Esophagus squamous epithelium (tissue), 5 donors: ENCODE measurements around the gene F11R. TPM values are rescaled to one million over a fixed set of nuclear protein-coding genes. Genes with fewer than 3 reads are reported as not detected.
"Not testable (repeated sequence)": the region's sequence is repeated elsewhere in the genome, so short reads cannot be mapped to it uniquely, and the experiment has no call there.

ENCODE experiments used
- DNase-seq: peaks from one replicate; lab custom pipeline; 2025; lab: John Stamatoyannopoulos, UW
- H3K27ac ChIP-seq, 4 donors: fragments of 200-600 bp; sonication (generic); one replicate each; pipeline ENCODE4 v1.5.1; 2016 to 2019; ENCODE audit warnings: mild to moderate bottlenecking in 1 of 4
- H3K27me3 ChIP-seq, 4 donors: fragments of 200-600 bp; sonication (generic); 1 replicate in 3 of 4; 2 replicates in 1 of 4; pipeline versions ENCODE4 v1.5.1 to v1.6.0; 2017 to 2021; ENCODE audit warnings: antibody characterized with exemption in 1 of 4
- H3K36me3 ChIP-seq, 3 donors: fragments of 200-600 bp; sonication (generic); one replicate each; pipeline ENCODE4 v1.5.1; 2016 to 2019
- H3K4me1 ChIP-seq, 3 donors: fragments of 200-600 bp; sonication (generic); one replicate each; pipeline ENCODE4 v1.5.1; 2017 to 2019
- H3K4me3 ChIP-seq, 4 donors: fragments of 200-600 bp; sonication (generic); 1 replicate in 3 of 4; 2 replicates in 1 of 4; pipeline ENCODE4 v1.5.1; 2016 to 2019; ENCODE audit warnings: mild to moderate bottlenecking in 2 of 4, moderate library complexity in 1 of 4
- H3K9me3 ChIP-seq, 3 donors: fragments of 200-600 bp; sonication (generic); one replicate each; pipeline ENCODE4 v1.5.1; 2016 to 2019
- POLR2A ChIP-seq, 4 donors: fragments of 450-650 bp; IDR thresholded peaks; one replicate each; pipeline ENCODE4 v1.6.1; 2017; ENCODE audit warnings: antibody characterized with exemption in 4 of 4, mild to moderate bottlenecking in 4 of 4, moderate library complexity in 3 of 4
- whole genome bisulfite sequencing, 2 donors: methylation state at CpG; one replicate each; pipeline ENCODE4 v1.1.5; 2018; 5-methylcytosine and 5-hydroxymethylcytosine counted together
- intact Hi-C: fragments of 100-400 bp; cut with DNase I; formaldehyde crosslinking; loops from one replicate; pipeline ENCODE4 v1.15.0; 2022
- total RNA-seq, 4 donors: library from RNA; depleted of rRNA; stranded (reverse); fragments of >200 nt; gene quantifications; one replicate each; pipeline ENCODE4 v1.1.0, GENCODE V29; 2016
- TF ChIP-seq, protein P1 (sequence below), 6 experiments: fragments of 450-650 bp in 4 of 6; fragments of 200-600 bp in 2 of 6; sonication (generic) in 2 of 6; IDR thresholded peaks; one replicate each; pipeline ENCODE4 v1.5.1; 2016 to 2019; ENCODE audit warnings: antibody characterized with exemption in 6 of 6, mild to moderate bottlenecking in 4 of 6, moderate library complexity in 4 of 6
- donor health status: DM: yes; HTN: yes; CAD: no.

The F11R gene
- total RNA-seq, 4 donors from 2014 or later: 84.9 to 108 (median 94.2) TPM

DNA sequence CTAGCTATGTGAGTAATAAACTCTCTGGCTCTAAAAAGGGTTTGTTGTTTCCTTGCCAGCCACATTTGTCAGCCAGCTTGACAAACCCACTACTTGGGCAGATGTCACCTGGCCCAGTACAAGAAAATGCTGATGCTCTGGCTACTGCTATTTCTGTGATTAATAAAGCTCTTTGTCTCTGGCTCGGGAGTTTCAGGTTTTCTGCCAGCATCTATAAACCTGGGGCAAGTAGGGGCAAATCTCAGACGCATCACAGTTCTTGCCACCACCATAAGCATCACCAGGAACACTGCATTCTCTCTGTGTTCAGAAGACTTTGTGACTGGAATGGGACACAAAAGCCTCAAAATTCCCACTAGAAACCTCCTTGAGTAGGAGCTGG lies 68.8 kb downstream of the F11R start:
- peaks cover 0 to 6% (median 0%) of the 10 kb centered on the region in 4 donors for H3K27me3 ChIP-seq
- no peak overlapping the region for H3K4me3 ChIP-seq
- TF ChIP-seq, protein P1, sequence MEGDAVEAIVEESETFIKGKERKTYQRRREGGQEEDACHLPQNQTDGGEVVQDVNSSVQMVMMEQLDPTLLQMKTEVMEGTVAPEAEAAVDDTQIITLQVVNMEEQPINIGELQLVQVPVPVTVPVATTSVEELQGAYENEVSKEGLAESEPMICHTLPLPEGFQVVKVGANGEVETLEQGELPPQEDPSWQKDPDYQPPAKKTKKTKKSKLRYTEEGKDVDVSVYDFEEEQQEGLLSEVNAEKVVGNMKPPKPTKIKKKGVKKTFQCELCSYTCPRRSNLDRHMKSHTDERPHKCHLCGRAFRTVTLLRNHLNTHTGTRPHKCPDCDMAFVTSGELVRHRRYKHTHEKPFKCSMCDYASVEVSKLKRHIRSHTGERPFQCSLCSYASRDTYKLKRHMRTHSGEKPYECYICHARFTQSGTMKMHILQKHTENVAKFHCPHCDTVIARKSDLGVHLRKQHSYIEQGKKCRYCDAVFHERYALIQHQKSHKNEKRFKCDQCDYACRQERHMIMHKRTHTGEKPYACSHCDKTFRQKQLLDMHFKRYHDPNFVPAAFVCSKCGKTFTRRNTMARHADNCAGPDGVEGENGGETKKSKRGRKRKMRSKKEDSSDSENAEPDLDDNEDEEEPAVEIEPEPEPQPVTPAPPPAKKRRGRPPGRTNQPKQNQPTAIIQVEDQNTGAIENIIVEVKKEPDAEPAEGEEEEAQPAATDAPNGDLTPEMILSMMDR (IDR thresholded peaks at IDR 0.05): no peak
- TF ChIP-seq POLR2A (IDR thresholded peaks at IDR 0.05): no peak
- H3K4me1 ChIP-seq: peaks cover 10 to 35% (median 14%) of the 10 kb centered on the region in 3 donors
- DNase-seq: no peak
- no peaks in the 10 kb centered on the region for H3K36me3 ChIP-seq
- peak overlapping the region; percentile 73 to 86 (median 74) for H3K27ac ChIP-seq
- intact Hi-C loops: loop anchor here (10.0 kb wide), 2 partner anchors 117 to 277 kb away; no protein-coding TSS in a partner anchor
- WGBS, 2 donors: 36 to 44% methylated on average over 2 of the region's 2 CpGs
- H3K9me3 ChIP-seq: no peaks in the 10 kb centered on the region

DNA sequence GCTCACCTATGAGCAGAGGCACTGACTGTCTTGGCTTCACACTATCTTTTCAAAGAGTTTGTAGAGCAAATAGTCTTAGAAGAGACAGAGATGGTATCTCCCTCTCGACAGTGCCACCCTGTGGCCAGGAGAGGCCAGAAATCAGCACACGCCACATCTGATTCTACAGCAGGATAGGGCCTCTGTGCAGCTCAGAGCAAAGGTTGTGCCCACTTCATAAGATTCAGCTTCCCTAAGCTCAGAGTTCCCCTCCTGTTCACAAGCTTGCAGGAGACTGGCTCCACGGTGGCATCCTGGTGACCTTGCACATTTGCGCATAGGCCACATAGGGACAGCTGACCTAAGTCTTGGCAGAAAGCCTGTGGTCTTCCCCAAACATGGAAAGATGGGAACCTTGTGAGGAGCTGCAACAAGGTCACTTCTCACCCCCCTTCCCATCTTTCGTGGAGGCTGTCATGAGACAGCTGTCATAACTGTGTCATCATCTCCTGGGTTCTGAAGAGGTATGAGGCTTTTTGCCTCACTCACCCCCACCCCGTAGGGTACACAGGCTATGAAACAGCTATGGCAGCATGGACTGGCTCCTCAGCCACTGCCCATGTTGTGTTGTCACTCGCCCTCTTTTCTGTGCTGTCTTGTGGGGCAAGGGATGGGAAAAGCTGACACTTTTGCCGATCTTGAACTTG lies 69.4 kb downstream of the F11R start:
- H3K27me3 ChIP-seq: peaks cover 0 to 6% (median 0%) of the 10 kb centered on the region in 4 donors
- no peaks in the 10 kb centered on the region for H3K9me3 ChIP-seq
- H3K4me1 ChIP-seq: peaks cover 10 to 35% (median 14%) of the 10 kb centered on the region in 3 donors
- 46 to 54% methylated on average over 6 of the region's 8 CpGs for WGBS, 2 donors
- no peak for DNase-seq
- no peaks in the 10 kb centered on the region for H3K36me3 ChIP-seq
- peak overlapping the region; percentile 73 to 86 (median 74) for H3K27ac ChIP-seq
- H3K4me3 ChIP-seq: no peak overlapping the region
- intact Hi-C loops: loop anchor here (10.0 kb wide), 2 partner anchors 117 to 277 kb away; no protein-coding TSS in a partner anchor
- TF ChIP-seq, protein P1 (IDR thresholded peaks at IDR 0.05): peak; percentile 27 to 83 (median 64)
- TF ChIP-seq POLR2A (IDR thresholded peaks at IDR 0.05): no peak

DNA sequence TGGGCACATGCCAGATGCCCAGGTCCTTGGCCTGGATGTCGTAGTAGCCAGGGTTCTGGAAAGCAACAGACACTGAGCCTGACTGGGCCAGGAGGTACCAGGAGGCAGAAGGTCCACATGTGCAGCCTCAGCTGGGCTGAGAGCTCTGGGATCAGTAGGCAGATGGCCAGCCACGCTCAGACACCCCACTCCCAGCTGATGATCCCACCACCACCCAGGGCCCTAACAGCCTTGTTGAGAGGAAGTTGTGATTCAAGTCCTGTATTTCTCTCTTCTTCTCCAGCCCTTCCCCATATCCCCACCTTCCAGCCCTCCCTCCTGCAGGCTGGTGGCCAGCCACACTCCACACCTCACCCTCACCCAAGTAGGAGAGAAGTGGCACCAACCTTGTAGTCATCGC lies 70.3 kb downstream of the F11R start:
- 100% methylated on average over 1 to 2 of the region's 3 CpGs for WGBS, 2 donors
- Histone ChIP-seq H3K9me3 (no peaks in the 10 kb centered on the region), H3K4me3 (no peak overlapping the region), H3K27ac (no peak overlapping the region), H3K27me3 (peaks cover 0 to 6% (median 0%) of the 10 kb centered on the region in 4 donors), H3K36me3 (no peaks in the 10 kb centered on the region), H3K4me1 (peaks cover 10 to 40% (median 14%) of the 10 kb centered on the region in 3 donors)
- no peak for TF ChIP-seq POLR2A (IDR thresholded peaks at IDR 0.05)
- TF ChIP-seq, protein P1 (IDR thresholded peaks at IDR 0.05): no peak
- DNase-seq: no peak
- intact Hi-C loops: loop anchor here (10.0 kb wide), 2 partner anchors 116 to 276 kb away; no protein-coding TSS in a partner anchor

DNA sequence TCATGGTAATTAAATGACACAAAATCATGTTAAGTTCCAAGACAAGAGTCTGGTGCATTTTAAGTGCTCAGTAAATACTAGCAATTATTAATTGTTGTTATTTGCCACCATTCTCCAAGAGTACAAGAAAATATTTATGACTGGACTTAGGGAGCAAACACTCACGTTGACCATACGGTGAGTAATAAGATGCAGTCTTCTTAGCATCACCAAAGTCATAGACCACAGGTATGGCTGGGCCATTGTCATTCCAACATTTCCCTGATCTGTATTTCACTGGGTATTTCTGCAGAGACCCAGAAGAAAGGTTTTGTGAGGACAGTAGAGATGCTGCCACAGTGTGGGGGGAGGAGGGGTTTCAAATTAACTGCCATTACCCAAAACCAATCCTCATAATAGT lies 71.1 kb downstream of the F11R start:
- Histone ChIP-seq H3K27me3 (peaks cover 0 to 12% (median 0%) of the 10 kb centered on the region in 4 donors), H3K4me3 (no peak overlapping the region), H3K36me3 (no peaks in the 10 kb centered on the region), H3K27ac (no peak overlapping the region), H3K9me3 (no peaks in the 10 kb centered on the region), H3K4me1 (peaks cover 10 to 40% (median 14%) of the 10 kb centered on the region in 3 donors)
- TF ChIP-seq, protein P1 (IDR thresholded peaks at IDR 0.05): no peak
- no peak for TF ChIP-seq POLR2A (IDR thresholded peaks at IDR 0.05)
- 79 to 92% methylated on average over 2 of the region's 2 CpGs for WGBS, 2 donors
- intact Hi-C loops: loop anchor here (10.0 kb wide), 2 partner anchors 115 to 275 kb away; no protein-coding TSS in a partner anchor
- DNase-seq: no peak

DNA sequence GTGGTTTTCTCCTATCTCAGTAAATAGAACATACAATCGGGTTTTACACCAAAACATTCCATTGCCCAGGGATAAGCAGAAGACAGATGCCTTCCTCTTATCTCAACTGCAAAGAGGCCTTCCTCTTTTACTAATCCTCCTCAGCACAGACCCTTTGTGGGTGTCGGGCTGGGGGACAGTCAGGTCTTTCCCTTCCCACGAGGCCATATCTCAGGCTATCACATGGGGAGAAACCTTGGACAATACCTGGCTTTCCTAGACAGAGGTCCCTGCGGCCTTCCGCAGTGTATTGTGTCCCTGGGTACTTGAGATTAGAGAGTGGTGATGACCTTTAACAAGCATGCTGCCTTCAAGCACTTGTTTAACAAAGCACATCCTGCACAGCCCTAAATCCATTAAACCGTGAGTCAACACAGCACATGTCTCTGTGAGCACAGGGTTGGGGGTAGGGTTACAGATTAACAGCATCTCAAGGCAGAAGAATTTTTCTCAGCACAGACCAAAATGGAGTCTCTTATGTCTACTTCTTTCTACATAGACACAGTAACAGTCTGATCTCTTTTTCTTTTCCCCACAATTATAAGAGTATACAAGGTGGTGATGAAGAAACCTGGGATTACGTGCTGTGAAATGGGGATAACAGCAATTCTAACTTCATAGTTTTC lies 71.6 kb downstream of the F11R start:
- H3K27ac ChIP-seq, H3K27me3 ChIP-seq, intact Hi-C loops, H3K9me3 ChIP-seq, H3K36me3 ChIP-seq, DNase-seq, H3K4me3 ChIP-seq: not testable (repeated sequence)
- H3K4me1 ChIP-seq: peaks cover 10 to 40% (median 14%) of the 10 kb centered on the region in 3 donors
- WGBS, 2 donors: 43 to 57% methylated on average over 4 to 7 of the region's 7 CpGs

DNA sequence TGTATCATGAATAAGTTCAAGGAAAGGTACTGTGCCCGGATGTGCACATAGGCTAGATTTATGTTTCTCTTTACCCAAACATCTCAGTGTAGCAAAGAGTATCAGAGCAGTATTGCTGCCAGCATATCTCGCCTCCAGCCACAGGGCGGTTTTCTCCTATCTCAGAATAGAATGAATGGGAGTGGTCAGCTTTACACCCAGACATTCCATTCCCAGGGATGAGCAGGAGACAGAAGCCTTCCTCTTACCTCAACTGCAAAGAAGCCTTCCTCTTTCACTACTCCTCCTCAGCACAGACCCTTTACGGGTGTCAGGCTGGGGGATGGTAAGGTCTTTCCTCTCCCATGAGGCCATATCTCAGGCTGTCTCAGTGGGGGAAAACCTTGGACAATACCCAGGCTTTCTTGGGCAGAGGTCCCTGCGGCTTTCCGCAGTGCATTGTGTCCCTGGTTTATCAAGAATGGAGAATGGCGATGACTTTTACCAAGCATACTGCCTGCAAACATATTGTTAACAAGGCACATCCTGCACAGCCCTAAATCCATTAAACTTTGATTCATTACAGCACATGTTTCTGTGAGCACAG lies 73.7 kb downstream of the F11R start:
- H3K27me3 ChIP-seq, H3K27ac ChIP-seq, H3K36me3 ChIP-seq, H3K9me3 ChIP-seq, H3K4me3 ChIP-seq, DNase-seq, intact Hi-C loops: not testable (repeated sequence)
- 60 to 69% methylated on average over 7 of the region's 7 CpGs for WGBS, 2 donors
- H3K4me1 ChIP-seq: peaks cover 6 to 20% (median 10%) of the 10 kb centered on the region in 3 donors

DNA sequence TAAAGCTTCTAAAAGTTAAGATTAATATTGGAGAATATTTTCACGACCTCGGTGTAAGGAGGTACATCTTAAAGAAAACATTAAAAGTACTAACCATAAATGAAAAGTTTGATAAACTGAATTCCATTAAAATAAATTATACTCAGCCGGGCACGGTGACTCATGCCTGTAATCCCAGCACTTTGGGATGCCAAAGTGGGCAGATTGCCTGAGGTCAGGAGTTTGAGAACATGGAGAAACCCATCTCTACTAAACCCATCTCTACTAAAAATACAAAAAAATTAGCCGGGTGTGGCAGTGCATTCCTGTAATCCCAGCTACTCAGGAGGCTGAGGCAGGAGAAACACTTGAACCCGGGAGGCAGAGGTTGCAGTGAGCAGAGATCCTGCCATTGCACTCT lies 75.1 kb downstream of the F11R start:
- DNase-seq, H3K27ac ChIP-seq, H3K9me3 ChIP-seq, H3K4me3 ChIP-seq, intact Hi-C loops, H3K4me1 ChIP-seq, H3K36me3 ChIP-seq: not testable (repeated sequence)
- H3K27me3 ChIP-seq: peaks cover 0 to 10% (median 0%) of the 10 kb centered on the region in 4 donors
- WGBS, 2 donors: 33 to 48% methylated on average over 6 of the region's 6 CpGs
